IPS-15b (cell line): ENCODE data around the gene OR2AG2.

Experiments
- H3K27me3 ChIP-seq: one replicate; pipeline ENCODE4 v1.6.1; 2013; ENCODE audit warnings: low read length; ENCODE audit not compliant: control insufficient read depth, insufficient read depth
- H3K36me3 ChIP-seq: one replicate; pipeline ENCODE4 v1.6.1; 2013; ENCODE audit warnings: low read length; ENCODE audit not compliant: control insufficient read depth, insufficient read depth
- H3K4me1 ChIP-seq: one replicate; pipeline ENCODE4 v1.6.1; 2013; ENCODE audit warnings: mild to moderate bottlenecking, low read length; ENCODE audit not compliant: control insufficient read depth, insufficient read depth
- H3K4me3 ChIP-seq: one replicate; pipeline ENCODE4 v1.5.1; 2013; ENCODE audit warnings: low read depth, low read length
- H3K9ac ChIP-seq: one replicate; pipeline ENCODE4 v1.6.1; 2013; ENCODE audit warnings: low read depth, mild to moderate bottlenecking, low read length
- H3K9me3 ChIP-seq: one replicate; pipeline ENCODE4 v1.6.1; 2013; ENCODE audit warnings: mild to moderate bottlenecking, low read length; ENCODE audit not compliant: control insufficient read depth, insufficient read depth

Gene OR2AG2

GRCh38 chr11:6736495-6737121 is 35.2 kb downstream of the OR2AG2 start:
- no peaks in the 10 kb centered on the region for H3K27me3 ChIP-seq
- H3K36me3 ChIP-seq = no peaks in the 10 kb centered on the region
- H3K9ac ChIP-seq = no peak overlapping the region
- H3K4me1 ChIP-seq = no peaks in the 10 kb centered on the region
- H3K4me3 ChIP-seq = no peak overlapping the region
- no peaks in the 10 kb centered on the region for H3K9me3 ChIP-seq

GRCh38 chr11:6735306-6735705 is 36.5 kb downstream of the OR2AG2 start:
- no peak overlapping the region for H3K9ac ChIP-seq
- H3K36me3 ChIP-seq = no peaks in the 10 kb centered on the region
- H3K27me3 ChIP-seq = no peaks in the 10 kb centered on the region
- no peaks in the 10 kb centered on the region for H3K9me3 ChIP-seq
- H3K4me1 ChIP-seq = no peaks in the 10 kb centered on the region
- H3K4me3 ChIP-seq = no peak overlapping the region

GRCh38 chr11:6734616-6735015 is 37.2 kb downstream of the OR2AG2 start:
- no peaks in the 10 kb centered on the region for H3K36me3 ChIP-seq
- no peaks in the 10 kb centered on the region for H3K27me3 ChIP-seq
- no peak overlapping the region for H3K9ac ChIP-seq
- H3K4me1 ChIP-seq = no peaks in the 10 kb centered on the region
- H3K4me3 ChIP-seq = no peak overlapping the region
- no peaks in the 10 kb centered on the region for H3K9me3 ChIP-seq

DNA sequence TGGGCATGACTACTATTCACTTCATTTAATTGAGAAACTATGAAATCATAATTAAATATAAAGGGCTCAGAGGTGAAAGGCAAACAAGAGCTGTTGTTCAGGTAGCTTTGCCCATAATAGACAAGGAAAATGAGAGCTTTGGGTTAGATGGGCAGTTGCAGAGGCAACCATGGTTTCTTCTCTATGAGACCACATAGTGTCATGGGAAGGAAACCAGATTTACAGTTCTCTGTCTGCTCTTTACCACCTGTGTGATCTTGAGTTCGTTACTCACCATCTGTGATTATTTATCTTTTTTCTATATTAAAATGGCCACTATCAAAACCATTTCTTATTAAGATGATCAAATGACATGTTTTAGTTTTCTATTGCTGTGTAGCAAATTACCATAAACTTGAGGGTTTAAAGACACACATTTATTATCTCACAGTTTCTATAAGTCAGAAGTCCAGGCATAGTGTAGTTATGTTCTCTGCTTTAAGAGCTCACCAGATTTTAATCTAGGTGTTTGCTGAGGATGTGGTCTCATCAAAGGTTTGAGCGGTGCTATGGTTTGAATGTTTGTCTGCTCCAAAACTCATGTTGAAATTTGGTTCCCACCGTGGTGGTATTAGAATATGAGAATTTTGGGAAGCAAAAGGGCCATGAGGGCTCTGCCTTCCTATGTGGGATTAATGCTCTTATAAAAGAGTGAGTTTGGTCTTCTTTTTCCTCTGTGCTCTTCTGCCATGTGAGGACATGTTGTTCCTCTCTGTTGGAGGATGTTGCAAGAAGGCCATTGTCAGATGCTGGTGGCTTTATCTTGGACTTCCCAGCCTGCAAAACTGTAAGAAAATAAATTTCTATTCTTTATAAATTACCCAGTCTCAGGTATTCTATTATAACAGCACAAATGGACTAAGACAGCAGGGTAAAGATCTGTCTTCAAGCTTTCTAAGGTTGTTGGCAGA is 38.2 kb downstream of the OR2AG2 start:
- H3K36me3 ChIP-seq = no peaks in the 10 kb centered on the region
- no peak overlapping the region for H3K9ac ChIP-seq
- H3K27me3 ChIP-seq = no peaks in the 10 kb centered on the region
- H3K9me3 ChIP-seq = no peaks in the 10 kb centered on the region
- H3K4me1 ChIP-seq = no peaks in the 10 kb centered on the region
- H3K4me3 ChIP-seq = no peak overlapping the region

GRCh38 chr11:6727971-6728760 is 43.6 kb downstream of the OR2AG2 start:
- Histone ChIP-seq H3K4me1 (no peaks in the 10 kb centered on the region), H3K27me3 (no peaks in the 10 kb centered on the region), H3K9ac (no peak overlapping the region)

DNA sequence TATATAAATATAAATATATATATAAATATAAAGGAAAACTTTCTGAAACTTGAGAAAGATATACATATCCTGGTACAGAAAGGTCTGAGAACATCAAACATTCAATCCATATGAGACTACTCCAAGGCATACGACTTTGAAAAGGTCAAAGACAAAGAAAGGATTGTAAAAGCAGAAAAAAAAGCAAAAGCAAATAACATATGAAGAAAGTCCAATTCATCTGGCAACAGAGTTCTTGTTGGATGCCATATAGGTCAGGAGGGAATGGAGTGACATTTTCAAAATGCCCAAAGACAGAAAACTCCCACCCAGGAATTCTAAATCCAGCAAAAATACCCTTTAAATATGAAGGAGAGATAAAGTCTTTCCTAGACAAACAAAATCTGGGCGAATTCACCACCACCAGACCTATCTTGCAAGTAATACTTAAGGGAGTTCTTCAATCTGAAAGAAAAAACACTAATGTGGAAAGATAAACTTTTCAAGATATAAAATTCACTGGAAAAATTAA is 46.3 kb downstream of the OR2AG2 start:
- no peaks in the 10 kb centered on the region for H3K4me1 ChIP-seq

More at GRCh38 chr11:6727971-6728760, 43.6 kb downstream of the OR2AG2 start:
- Histone ChIP-seq H3K9me3 (no peaks in the 10 kb centered on the region), H3K4me3 (no peak overlapping the region), H3K36me3 (no peaks in the 10 kb centered on the region)

GRCh38 chr11:6724013-6724412 is 47.8 kb downstream of the OR2AG2 start:
- Histone ChIP-seq H3K27me3 (no peaks in the 10 kb centered on the region), H3K4me3 (no peak overlapping the region), H3K9ac (no peak overlapping the region), H3K4me1 (no peaks in the 10 kb centered on the region), H3K9me3 (no peaks in the 10 kb centered on the region), H3K36me3 (no peaks in the 10 kb centered on the region)

More for the DNA sequence above, 46.3 kb downstream of the OR2AG2 start:
- H3K36me3 ChIP-seq = no peaks in the 10 kb centered on the region
- H3K27me3 ChIP-seq = no peaks in the 10 kb centered on the region
- H3K9ac ChIP-seq = no peak overlapping the region
- no peak overlapping the region for H3K4me3 ChIP-seq
- no peaks in the 10 kb centered on the region for H3K9me3 ChIP-seq

GRCh38 chr11:6721343-6721742 is 50.4 kb downstream of the OR2AG2 start:
- H3K4me1 ChIP-seq = no peaks in the 10 kb centered on the region
- H3K9ac ChIP-seq = no peak overlapping the region
- H3K36me3 ChIP-seq = no peaks in the 10 kb centered on the region
- no peaks in the 10 kb centered on the region for H3K9me3 ChIP-seq
- no peaks in the 10 kb centered on the region for H3K27me3 ChIP-seq
- H3K4me3 ChIP-seq = no peak overlapping the region

GRCh38 chr11:6719576-6719975 is 52.2 kb downstream of the OR2AG2 start:
- no peaks in the 10 kb centered on the region for H3K4me1 ChIP-seq
- no peaks in the 10 kb centered on the region for H3K36me3 ChIP-seq
- no peak overlapping the region for H3K4me3 ChIP-seq
- no peaks in the 10 kb centered on the region for H3K9me3 ChIP-seq
- no peaks in the 10 kb centered on the region for H3K27me3 ChIP-seq
- no peak overlapping the region for H3K9ac ChIP-seq

DNA sequence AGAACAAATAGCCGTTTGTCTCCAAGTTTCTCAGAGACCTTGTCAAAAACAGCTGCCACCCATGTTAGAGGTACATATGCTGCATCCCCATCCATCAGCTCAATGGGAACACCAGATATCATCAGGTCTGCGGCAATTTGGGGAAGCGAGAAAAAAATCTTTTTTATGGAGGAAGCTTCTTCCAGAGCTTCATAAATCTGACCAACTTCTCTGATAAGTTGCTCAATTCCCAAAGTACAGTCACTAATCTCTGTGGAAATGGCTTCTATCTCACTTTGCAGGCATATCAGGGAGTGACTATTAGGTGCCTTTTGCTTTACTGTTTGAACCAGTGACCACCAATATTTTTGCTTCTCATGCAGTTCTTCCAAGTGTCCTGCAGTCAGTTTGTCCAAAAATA is 54.4 kb downstream of the OR2AG2 start:
- Histone ChIP-seq H3K9ac (no peak overlapping the region), H3K4me1 (no peaks in the 10 kb centered on the region), H3K9me3 (no peaks in the 10 kb centered on the region), H3K27me3 (no peaks in the 10 kb centered on the region), H3K4me3 (no peak overlapping the region), H3K36me3 (no peaks in the 10 kb centered on the region)
